GM23338 (cell line): ENCODE measurements around the gene PARP6. TPM values are rescaled to one million over a fixed set of nuclear protein-coding genes. Genes with fewer than 3 reads are reported as not detected.
A peak's percentile ranks its signal among the peaks of the same experiment; 100 is the strongest.

Experiments
- ATAC-seq: fragments of 200-7000 bp; cut with Tn5 transposase; 3 replicates; pipeline ENCODE4 v1.9.1; 2020
- DNase-seq: peaks from one replicate; pipeline ENCODE4 v3.0.0-alpha.2; 2015; ENCODE audit warnings: low spot score
- H2AFZ ChIP-seq: fragments of 200-600 bp; sonication (generic); 2 replicates; pipeline ENCODE4 v1.8.0; 2016; ENCODE audit warnings: antibody characterized with exemption, mild to moderate bottlenecking, moderate library complexity
- H3F3A ChIP-seq: fragments of 200-600 bp; sonication (generic); replicated peaks from 2 replicates; pipeline ENCODE4 v1.8.0; 2017; ENCODE audit warnings: antibody characterized with exemption, mixed run types, low read depth
- H3K27ac ChIP-seq: fragments of 200-600 bp; sonication (generic); 2 replicates; pipeline ENCODE4 v1.6.1; 2016; ENCODE audit warnings: low read depth
- H3K27me3 ChIP-seq: fragments of 200-600 bp; sonication (generic); 2 replicates; pipeline ENCODE4 v1.8.0; 2016; ENCODE audit warnings: mild to moderate bottlenecking, mixed run types, moderate library complexity; ENCODE audit not compliant: insufficient read depth
- H3K36me3 ChIP-seq: fragments of 200-600 bp; sonication (generic); 2 replicates; pipeline ENCODE4 v1.8.0; 2016; ENCODE audit warnings: mild to moderate bottlenecking; ENCODE audit not compliant: insufficient read depth
- H3K4me1 ChIP-seq: fragments of 200-600 bp; sonication (generic); 2 replicates; pipeline ENCODE4 v1.8.0; 2016; ENCODE audit warnings: mild to moderate bottlenecking, moderate library complexity; ENCODE audit not compliant: insufficient read depth
- H3K4me2 ChIP-seq: fragments of 200-600 bp; sonication (generic); 2 replicates; pipeline ENCODE4 v1.7.1; 2017; ENCODE audit warnings: mixed run types
- H3K4me3 ChIP-seq: fragments of 200-600 bp; sonication (generic); 2 replicates; pipeline ENCODE4 v1.6.1; 2016; ENCODE audit warnings: mixed run types
- H3K79me2 ChIP-seq: fragments of 200-600 bp; sonication (generic); replicated peaks from 2 replicates; pipeline ENCODE4 v1.8.0; 2017; ENCODE audit warnings: mild to moderate bottlenecking; ENCODE audit not compliant: insufficient read depth
- H3K9me2 ChIP-seq: fragments of 200-600 bp; sonication (generic); 2 replicates; pipeline ENCODE4 v1.8.0; 2017; ENCODE audit not compliant: insufficient read depth
- H4K20me1 ChIP-seq: fragments of 200-600 bp; sonication (generic); replicated peaks from 2 replicates; pipeline ENCODE4 v1.8.0; 2017; ENCODE audit warnings: mild to moderate bottlenecking; ENCODE audit not compliant: insufficient read depth
- H3K27ac Mint-ChIP-seq: 2 replicates; pipeline ENCODE4 v1.8.0; 2020; ENCODE audit warnings: inconsistent platforms, mild to moderate bottlenecking, moderate library complexity, mixed read lengths
- H3K27me3 Mint-ChIP-seq: 3 replicates; pipeline ENCODE4 v1.8.0; 2022; ENCODE audit warnings: low read depth, mild to moderate bottlenecking, moderate library complexity, mixed read lengths, inconsistent platforms; ENCODE audit not compliant: insufficient read depth, poor library complexity
- H3K36me3 Mint-ChIP-seq: 3 replicates; pipeline ENCODE4 v1.8.0; 2021; ENCODE audit warnings: low read depth, mild to moderate bottlenecking, inconsistent platforms, moderate library complexity, mixed read lengths
- H3K4me1 Mint-ChIP-seq: 3 replicates; pipeline ENCODE4 v1.8.0; 2020; ENCODE audit warnings: mild to moderate bottlenecking, inconsistent platforms, mixed read lengths
- H3K4me3 Mint-ChIP-seq: 3 replicates; pipeline ENCODE4 v1.8.0; 2021; ENCODE audit warnings: moderate library complexity, mild to moderate bottlenecking, inconsistent platforms, mixed read lengths
- H3K9me3 Mint-ChIP-seq: 3 replicates; pipeline ENCODE4 v1.8.0; 2020; ENCODE audit warnings: moderate library complexity, mild to moderate bottlenecking, inconsistent platforms, mixed read lengths
- ETS1 ChIP-seq: IDR thresholded peaks from 2 replicates; pipeline ENCODE4 v1.6.1; 2016; ENCODE audit warnings: antibody characterized with exemption
- EZH2 ChIP-seq: fragments of 200-600 bp; sonication (generic); IDR thresholded peaks from one replicate; pipeline ENCODE4 v1.8.0; 2017; ENCODE audit warnings: antibody characterized with exemption, mild to moderate bottlenecking, low read depth; ENCODE audit not compliant: unreplicated experiment
- EZH2phosphoT487 ChIP-seq: fragments of 200-600 bp; sonication (generic); IDR thresholded peaks from one replicate; pipeline ENCODE4 v1.8.1; 2018; ENCODE audit warnings: antibody characterized with exemption; ENCODE audit not compliant: unreplicated experiment
- STAT1 ChIP-seq: IDR thresholded peaks from one replicate; pipeline ENCODE4 v1.6.1; 2016; ENCODE audit warnings: antibody characterized with exemption; ENCODE audit not compliant: unreplicated experiment
- ZNF331 ChIP-seq: fragments of 250-450 bp; sonication (Bioruptor Pico); IDR thresholded peaks from 2 replicates; pipeline ENCODE4 v1.5.0; 2020; ENCODE audit warnings: low read depth, mild to moderate bottlenecking, moderate library complexity
- ZNF462 ChIP-seq: fragments of 250-450 bp; sonication (Bioruptor Pico); IDR thresholded peaks from 2 replicates; pipeline ENCODE4 v1.5.0; 2020; ENCODE audit warnings: mild to moderate bottlenecking, moderate library complexity
- polyA plus RNA-seq: library from polyadenylated mRNA; unstranded; fragments of >200 nt; fragmentation: Nextera tagmentation; extraction: Ambion mirVana; gene quantifications from 2 replicates; pipeline ENCODE4 v1.2.1, GENCODE V29; 2016
- total RNA-seq: library from RNA; depleted of rRNA; stranded (reverse); fragments of >200 nt; shearing (Covaris generic); gene quantifications from 2 replicates; pipeline ENCODE4 v1.2.3, GENCODE V29; 2014
- TF ChIP-seq, protein P1 (sequence below): IDR thresholded peaks from one replicate; pipeline ENCODE4 v1.6.1; 2018; ENCODE audit warnings: antibody characterized with exemption; ENCODE audit not compliant: unreplicated experiment
- TF ChIP-seq, protein P2 (sequence below), 2 experiments: fragments of 200-600 bp in 1 of 2; sonication (generic) in 1 of 2; conservative IDR thresholded peaks; 2 replicates each; pipeline versions ENCODE4 v1.5.1 to v1.6.1; 2016 to 2017; ENCODE audit warnings: antibody characterized with exemption in 2 of 2, low read depth in 2 of 2, mild to moderate bottlenecking in 2 of 2, moderate library complexity in 1 of 2

Gene PARP6
- total and polyA plus RNA-seq, 2 experiments from 2014 or later, result 27.6 to 28.1 TPM

DNA sequence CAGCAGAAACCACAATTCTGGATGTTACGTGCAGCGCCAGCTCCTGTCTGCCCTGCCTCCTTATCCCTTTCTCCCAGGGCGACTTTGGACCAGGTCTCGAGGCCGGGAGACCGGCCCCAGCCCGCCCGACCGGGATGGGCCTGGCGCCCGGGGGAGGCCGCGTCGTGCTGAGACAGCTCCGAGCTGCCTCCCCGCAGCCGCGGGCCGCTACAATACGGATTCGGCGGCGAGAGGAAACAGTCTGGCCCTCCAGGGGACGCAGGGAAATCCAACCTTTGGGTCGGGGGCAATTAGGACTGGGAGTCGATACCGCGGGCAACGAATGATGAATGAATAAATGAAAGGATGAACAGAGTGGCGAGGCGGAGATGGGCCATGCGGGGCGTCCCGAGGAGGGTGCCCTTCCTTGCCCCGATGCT lies 75.3 kb downstream of the PARP6 start:
- H3K4me3 ChIP-seq, result peak overlapping the region; percentile 78
- H3K27me3 ChIP-seq, result peaks cover 21% of the 10 kb centered on the region
- Mint-ChIP-seq H3K4me1 (peaks cover 25% of the 10 kb centered on the region), H3K36me3 (peaks cover 41% of the 10 kb centered on the region), H3K27ac (no peak overlapping the region), H3K4me3 (peak overlapping the region; percentile 85), H3K9me3 (peaks cover 3% of the 10 kb centered on the region; the same call in 1 of the 3 replicates), H3K27me3 (peaks cover 48% of the 10 kb centered on the region)
- H3K27ac ChIP-seq, result no peak overlapping the region
- peaks cover 21% of the 10 kb centered on the region for H3K36me3 ChIP-seq
- peak overlapping the region; percentile 95 for H3K4me2 ChIP-seq
- peaks cover 51% of the 10 kb centered on the region for H3F3A ChIP-seq
- peak overlapping the region; percentile 96 for H2AFZ ChIP-seq
- DNase-seq (peak; percentile 53), ATAC-seq (peak; percentile 33)
- H3K79me2 ChIP-seq, result no peaks in the 10 kb centered on the region
- TF ChIP-seq ZNF462 (no peak), EZH2 (no peak), ETS1 (no peak), ZNF331 (CRISPR knock-in tag) (no peak), EZH2phosphoT487 (no peak), STAT1 (no peak)
- TF ChIP-seq, protein P1, sequence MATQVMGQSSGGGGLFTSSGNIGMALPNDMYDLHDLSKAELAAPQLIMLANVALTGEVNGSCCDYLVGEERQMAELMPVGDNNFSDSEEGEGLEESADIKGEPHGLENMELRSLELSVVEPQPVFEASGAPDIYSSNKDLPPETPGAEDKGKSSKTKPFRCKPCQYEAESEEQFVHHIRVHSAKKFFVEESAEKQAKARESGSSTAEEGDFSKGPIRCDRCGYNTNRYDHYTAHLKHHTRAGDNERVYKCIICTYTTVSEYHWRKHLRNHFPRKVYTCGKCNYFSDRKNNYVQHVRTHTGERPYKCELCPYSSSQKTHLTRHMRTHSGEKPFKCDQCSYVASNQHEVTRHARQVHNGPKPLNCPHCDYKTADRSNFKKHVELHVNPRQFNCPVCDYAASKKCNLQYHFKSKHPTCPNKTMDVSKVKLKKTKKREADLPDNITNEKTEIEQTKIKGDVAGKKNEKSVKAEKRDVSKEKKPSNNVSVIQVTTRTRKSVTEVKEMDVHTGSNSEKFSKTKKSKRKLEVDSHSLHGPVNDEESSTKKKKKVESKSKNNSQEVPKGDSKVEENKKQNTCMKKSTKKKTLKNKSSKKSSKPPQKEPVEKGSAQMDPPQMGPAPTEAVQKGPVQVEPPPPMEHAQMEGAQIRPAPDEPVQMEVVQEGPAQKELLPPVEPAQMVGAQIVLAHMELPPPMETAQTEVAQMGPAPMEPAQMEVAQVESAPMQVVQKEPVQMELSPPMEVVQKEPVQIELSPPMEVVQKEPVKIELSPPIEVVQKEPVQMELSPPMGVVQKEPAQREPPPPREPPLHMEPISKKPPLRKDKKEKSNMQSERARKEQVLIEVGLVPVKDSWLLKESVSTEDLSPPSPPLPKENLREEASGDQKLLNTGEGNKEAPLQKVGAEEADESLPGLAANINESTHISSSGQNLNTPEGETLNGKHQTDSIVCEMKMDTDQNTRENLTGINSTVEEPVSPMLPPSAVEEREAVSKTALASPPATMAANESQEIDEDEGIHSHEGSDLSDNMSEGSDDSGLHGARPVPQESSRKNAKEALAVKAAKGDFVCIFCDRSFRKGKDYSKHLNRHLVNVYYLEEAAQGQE, result no peak
- TF ChIP-seq, protein P2, sequence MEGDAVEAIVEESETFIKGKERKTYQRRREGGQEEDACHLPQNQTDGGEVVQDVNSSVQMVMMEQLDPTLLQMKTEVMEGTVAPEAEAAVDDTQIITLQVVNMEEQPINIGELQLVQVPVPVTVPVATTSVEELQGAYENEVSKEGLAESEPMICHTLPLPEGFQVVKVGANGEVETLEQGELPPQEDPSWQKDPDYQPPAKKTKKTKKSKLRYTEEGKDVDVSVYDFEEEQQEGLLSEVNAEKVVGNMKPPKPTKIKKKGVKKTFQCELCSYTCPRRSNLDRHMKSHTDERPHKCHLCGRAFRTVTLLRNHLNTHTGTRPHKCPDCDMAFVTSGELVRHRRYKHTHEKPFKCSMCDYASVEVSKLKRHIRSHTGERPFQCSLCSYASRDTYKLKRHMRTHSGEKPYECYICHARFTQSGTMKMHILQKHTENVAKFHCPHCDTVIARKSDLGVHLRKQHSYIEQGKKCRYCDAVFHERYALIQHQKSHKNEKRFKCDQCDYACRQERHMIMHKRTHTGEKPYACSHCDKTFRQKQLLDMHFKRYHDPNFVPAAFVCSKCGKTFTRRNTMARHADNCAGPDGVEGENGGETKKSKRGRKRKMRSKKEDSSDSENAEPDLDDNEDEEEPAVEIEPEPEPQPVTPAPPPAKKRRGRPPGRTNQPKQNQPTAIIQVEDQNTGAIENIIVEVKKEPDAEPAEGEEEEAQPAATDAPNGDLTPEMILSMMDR (conservative IDR thresholded peaks at IDR 0.05; ENCODE audit: low read depth in 2 of 2), result no peak
- H4K20me1 ChIP-seq, result peaks cover 30% of the 10 kb centered on the region
- H3K9me2 ChIP-seq, result no peaks in the 10 kb centered on the region
- peaks cover 15% of the 10 kb centered on the region; the same call in 1 of the 2 replicates for H3K4me1 ChIP-seq
